NCI-H526 (cell line): ENCODE measurements around the gene USP13.
"Not testable (repeated sequence)": the region's sequence is repeated elsewhere in the genome, so short reads cannot be mapped to it uniquely, and the experiment has no call there.

ENCODE experiments used
- DNase-seq, 2 experiments: peaks; one replicate each; lab custom pipeline; 2025; lab: John Stamatoyannopoulos, UW

Gene USP13

DNA sequence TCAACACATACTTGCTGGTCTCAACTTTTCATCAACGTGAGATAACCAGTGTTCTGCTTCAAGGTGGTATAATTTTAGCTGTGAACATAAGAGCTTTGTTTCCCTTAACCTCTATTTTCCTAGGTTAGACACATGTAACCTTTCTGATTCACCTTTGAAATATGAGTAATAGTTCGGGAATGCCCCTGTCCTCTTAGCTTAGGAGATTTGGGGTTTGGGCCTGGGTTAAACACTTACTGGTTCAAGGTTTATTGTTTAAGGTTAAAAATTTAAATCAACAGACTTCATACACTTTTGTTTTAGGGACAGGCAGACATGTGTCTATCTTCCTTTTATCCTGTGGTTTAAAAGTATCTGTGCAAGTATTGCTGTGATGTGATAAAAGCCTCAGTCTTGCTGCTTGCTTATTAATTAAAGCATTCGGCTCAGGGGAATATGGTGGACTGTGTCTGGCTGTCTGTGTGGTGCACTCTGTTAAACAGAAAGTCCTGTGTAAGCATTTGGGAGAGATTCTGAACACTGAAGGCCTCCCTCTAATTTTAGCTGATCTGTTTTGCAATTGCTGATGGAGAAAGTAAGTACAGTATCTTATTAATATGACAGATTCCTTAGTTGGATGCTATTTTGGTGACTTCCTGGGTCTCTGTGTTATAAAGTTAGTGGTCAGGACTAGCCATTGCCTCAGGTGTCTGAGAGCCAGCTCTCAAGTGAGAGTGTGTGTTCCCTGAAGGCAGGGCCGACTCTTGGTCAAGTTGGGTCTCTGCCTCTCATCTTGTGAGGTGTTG is 81.8 kb downstream of the USP13 start:
- DNase-seq = no peak

DNA sequence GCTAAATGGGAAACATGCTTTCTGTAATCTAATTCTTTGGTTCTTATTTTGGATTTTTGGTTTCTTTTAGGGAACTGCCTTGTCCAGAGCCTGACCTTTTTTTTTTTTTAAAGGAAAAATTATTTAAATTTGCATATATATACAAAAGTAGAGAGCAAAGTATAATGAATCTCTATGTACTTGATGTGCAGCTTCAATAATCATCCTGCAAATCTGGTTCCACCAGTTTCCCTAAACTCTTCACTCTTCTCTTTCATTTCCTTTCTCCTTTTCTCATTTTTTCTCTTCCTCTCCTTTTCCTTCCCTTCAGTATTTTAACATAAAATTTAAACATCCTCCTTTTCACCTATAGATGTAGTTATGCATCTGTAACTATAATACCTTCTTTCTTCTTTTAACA is 82.5 kb downstream of the USP13 start:
- DNase-seq = peak in 1 of 2 experiments; percentile 15

DNA sequence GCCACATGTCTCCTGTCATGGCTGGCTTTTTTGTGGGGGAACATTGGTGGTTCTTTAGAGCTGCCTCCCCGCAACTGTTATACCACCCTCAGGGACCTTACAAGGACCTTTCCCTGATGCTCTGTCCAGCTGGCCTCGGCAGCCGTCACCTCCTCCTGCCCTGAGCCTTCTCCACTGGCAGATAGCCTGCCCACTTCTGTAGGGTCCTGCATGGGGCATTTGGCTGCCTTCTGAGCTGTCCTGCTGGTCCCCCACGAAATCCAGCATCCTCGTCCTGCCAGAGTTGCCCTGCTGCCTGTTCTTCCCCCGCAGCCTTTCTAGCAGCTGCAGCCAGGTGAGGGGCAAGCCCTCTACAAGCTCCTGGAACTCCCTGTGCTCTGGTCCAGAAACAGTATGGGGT is 86.2 kb downstream of the USP13 start:
- DNase-seq = no peak

DNA sequence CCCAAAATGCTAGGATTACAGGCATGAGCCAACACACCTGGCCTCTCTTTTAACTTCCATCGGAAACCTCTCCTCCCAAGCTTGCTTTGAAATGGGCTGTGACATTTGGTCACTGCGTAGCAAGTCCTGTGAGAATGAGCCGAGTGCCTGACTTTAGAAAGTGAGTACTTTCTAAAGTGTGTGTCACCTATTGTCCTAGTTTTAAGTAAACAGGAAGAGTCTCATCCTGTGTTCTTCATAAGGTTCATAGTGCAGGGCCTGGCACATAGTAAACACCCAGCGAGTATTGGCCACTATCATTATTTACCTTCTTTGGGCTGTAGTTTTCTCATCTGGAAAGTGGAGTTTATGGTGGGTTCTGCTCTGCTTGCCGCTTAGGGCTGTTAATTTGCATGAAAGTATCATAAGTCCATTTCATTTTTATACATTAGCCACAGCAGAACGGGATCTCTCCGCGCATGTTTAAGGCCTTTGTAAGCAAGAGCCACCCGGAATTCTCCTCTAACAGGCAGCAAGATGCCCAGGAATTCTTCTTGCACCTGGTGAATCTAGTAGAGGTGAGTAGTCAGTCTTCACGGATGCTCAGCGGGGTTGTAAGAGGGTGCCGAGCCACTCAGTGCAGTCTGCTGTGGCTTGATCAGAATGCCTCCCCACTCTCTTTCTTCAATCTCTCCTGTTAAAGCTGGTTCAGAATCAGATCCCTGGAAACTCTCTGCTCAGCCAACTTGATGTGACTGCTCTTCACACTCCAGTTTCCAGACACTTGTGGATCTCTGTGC is 87.2 kb downstream of the USP13 start:
- peak in 1 of 2 experiments; percentile 48 for DNase-seq

GRCh38 chr3:179743913-179744312 is 91.1 kb downstream of the USP13 start:
- no peak for DNase-seq

GRCh38 chr3:179744667-179745066 is 91.8 kb downstream of the USP13 start:
- DNase-seq = no peak

DNA sequence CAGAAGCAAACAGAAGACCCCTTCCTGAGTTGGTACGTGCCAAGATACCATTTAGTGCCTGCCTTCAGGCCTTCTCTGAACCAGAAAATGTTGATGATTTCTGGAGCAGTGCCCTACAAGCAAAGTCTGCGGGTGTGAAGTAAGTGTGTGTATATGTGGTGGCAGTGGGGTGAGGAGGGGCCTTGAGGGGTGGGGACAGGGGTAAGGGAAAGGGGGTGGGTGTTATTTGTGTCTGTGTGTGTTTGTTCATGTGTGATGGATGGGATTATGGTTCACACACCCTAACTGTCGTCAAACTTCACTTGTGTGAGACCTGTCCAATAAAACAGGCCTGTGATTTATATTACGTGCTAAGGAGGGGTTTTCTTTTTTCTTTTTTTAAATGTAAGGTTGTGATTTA is 92.2 kb downstream of the USP13 start:
- DNase-seq = no peak

- DNase-seq = no peak
These were observed 92.9 kb downstream of the USP13 start for GRCh38 chr3:179745716-179746115.

- DNase-seq = peak in 1 of 2 experiments; percentile 47
These were observed 98.0 kb downstream of the USP13 start for GRCh38 chr3:179750720-179751328.

DNA sequence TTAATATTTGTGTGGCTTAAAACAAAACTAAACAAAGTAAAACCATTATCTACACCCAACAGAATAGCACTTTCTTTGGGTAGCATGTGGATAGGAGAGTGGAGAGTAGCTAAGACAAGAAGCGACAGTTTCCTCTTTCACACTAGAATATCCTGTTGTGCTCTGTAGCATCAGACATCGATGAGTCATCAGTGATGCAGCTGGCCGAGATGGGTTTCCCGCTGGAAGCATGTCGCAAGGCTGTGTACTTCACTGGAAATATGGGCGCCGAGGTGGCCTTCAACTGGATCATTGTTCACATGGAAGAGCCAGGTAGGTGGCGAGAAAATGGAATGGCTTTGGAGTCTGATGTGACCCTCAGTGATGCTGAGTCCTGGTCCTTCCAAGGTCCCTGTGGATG is 108.1 kb downstream of the USP13 start:
- no peak for DNase-seq

DNA sequence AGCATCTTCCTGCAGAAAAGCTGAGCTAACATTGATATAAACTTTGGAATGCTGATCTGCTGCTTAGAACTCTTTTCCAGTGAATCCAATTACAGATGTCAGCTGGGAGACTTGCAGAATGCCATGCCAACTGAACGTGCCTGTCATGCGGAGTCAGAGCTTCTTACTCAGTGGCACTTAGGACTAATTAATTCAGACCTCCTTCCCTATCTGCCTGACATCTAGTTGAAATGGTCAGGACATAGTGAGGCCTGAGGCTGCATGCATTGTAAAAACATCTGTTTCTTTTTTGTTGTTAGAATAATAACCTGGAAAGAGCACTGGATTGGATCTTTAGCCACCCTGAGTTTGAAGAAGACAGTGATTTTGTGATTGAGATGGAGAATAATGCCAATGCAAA is 112.6 kb downstream of the USP13 start:
- no peak for DNase-seq

GRCh38 chr3:179766416-179767133 is 113.7 kb downstream of the USP13 start:
- DNase-seq = no peak

DNA sequence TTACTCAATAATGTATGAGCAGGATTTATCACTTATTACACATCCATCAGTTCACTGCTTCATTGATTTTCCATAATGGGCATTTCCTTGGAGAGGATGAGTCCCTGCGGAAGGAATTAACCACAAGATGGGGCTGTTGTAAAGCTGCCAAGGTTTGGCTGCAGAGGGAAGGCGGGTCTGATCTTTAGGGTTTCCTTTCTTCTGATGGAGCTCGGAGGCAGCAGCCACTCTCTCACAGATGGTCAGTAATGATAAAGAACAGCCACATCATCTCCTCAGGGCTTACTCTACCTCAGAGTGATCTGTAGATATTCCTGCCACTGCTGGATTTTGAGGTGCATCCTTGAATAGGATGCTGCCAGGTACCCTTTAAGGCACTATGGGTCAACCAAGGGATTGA is 115.2 kb downstream of the USP13 start:
- DNase-seq = peak; percentile 42 to 69

- DNase-seq = no peak
These were observed 116.8 kb downstream of the USP13 start for GRCh38 chr3:179769411-179770247.

- DNase-seq = no peak
These were observed 119.0 kb downstream of the USP13 start for GRCh38 chr3:179771797-179772196.

- no peak for DNase-seq
These were observed 119.5 kb downstream of the USP13 start for GRCh38 chr3:179772297-179772696.

DNA sequence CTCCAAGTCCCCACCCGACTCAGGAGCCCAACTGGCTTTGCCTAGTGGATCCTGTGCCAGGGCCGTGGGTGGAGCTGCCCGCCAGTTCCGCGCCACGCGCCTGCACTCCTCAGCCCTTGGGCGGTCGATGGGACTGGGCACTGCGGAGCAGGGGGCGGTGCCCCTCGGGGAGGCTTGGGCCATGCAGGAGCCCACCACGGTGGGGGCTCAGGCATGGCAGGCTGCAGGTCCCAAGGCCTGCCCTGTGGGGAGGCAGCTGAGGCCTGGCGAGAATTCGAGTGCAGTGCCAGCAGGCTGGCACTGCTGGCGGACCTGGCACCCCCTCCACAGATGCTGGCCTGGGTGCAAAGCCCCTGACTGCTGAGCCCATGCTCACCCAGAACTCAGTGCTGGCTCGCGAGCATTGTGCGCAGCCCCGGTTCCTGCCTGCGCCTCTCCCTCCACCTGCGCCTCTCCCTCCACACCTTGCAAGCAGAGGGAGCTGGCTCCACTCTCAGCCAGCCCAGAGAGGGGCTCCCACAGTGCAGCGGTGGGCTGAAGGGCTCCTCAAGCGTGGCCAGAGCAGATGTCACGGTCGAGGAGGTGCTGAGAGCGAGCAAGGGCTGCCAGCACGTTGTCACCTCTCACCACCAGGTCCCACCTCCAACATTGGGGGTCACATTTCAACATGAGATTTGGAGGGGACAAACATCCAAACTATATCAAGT is 122.7 kb downstream of the USP13 start:
- DNase-seq = no peak

DNA sequence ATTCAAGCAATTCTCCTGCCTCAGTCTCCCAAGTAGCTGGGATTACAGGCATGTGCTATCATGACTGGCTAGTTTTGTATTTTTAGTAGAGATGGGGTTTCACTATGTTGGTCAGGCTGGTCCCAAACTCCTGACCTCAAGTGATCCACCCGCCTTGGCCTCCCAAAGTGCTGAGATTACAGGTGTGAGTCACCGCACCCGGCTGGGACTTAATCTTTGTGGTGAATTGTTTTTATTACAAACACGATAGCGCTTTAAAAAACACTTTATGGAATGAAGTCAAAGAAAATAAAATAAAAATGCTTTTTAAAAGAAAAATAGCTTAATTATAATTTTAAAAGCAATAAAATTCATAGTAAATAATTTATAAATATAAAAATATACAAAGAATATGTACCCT is 130.0 kb downstream of the USP13 start:
- DNase-seq = not testable (repeated sequence)

GRCh38 chr3:179788996-179789395 is 136.2 kb downstream of the USP13 start:
- no peak for DNase-seq

DNA sequence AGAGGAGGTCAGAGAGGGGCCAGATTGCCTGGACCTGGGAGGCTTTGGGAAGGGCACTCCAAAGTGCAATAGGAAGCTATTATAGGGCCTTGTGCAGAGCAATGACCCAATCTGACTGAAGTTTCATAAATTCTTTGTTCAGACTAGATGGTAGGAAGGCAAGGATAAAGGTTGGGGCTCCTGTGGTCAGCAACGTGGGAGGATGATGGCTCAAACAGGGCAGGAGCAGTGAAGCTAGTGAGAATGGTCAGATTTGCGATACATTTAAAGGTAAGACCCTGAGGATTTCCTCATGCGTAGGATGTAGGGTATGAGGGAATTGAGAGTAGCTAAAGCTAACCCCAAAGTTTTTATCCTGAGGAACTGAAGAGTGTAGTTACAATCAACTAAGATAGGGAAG is 139.0 kb downstream of the USP13 start:
- no peak for DNase-seq

- DNase-seq = no peak
These were observed 141.5 kb downstream of the USP13 start for GRCh38 chr3:179794355-179794754.
